ENCODE data around the gene ZNF841.
A peak's percentile ranks its signal among the peaks of the same experiment; 100 is the strongest.
"Not testable (repeated sequence)": the region's sequence is repeated elsewhere in the genome, so short reads cannot be mapped to it uniquely, and the experiment has no call there.

ZNF841 gene

DNA sequence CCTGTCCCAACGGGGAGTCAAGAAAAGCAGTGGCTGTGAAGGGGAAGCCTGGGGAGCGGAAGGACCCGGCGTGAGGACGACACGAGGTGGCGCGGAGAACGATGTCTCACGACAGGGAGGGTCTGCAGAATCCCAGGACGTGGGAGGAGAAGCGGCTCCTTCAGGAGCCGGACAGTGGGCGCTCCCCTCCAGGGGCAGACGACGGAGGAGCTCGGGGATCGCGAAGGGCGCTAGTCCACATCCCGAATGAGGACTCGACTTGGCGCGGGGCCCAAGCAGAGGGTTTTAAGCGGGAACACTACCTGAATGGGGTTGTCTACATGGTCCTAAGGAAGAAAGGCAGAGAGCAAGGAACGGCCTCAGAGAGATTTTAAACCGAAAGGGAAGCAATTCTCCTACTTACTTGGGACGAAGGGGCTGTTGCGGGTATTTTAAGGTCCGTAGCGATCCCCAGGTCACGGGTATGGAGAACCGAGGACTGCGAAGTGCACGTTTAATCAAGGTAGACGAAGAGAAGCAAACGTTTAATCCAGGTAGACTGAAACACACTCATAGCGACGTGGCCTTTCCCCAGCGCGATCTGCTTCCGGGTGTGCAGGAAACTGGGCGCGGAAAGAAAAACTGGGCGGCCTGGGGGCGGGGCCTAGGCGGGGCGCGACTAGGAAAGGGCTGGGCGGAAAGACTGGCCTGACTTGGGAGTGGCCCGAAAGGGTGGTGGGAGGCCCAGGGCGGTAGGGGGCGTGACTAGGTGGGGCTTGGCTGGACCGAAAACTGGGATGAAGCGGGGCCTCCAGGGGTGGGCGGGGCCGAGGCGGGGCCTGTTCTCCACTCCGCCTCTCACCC lies at the start of gene ZNF841:
Gene ZNF841 (minus strand): TSS at position 594 of the 843 bp plus-strand sequence. CDS start 10,964 bp downstream, outside the sequence.
- peak; percentile 91 for DNase-seq

GRCh38 chr19:52142001-52142595 lies 46.5 kb upstream of the ZNF841 start:
- no peak for DNase-seq

DNA sequence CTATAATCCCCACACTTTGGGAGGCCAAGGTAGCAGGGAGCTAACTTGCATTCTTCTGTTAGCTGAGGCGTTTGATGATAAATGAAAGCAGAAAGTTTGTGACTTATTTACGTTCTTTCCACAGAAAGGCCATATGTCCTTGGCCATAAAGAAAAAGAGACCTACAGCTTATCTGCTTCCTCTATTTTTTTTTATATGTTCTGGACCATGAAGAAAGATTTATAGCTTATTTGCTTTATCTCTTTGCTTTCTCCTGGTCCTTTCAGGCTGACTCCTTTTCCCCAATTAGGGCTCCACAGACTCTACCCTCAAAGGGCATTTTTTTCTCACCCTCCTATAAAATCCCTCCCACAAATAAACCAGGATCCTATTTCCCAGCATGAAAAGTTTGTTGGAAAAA lies 45.6 kb upstream of the ZNF841 start:
- no peak for DNase-seq

DNA sequence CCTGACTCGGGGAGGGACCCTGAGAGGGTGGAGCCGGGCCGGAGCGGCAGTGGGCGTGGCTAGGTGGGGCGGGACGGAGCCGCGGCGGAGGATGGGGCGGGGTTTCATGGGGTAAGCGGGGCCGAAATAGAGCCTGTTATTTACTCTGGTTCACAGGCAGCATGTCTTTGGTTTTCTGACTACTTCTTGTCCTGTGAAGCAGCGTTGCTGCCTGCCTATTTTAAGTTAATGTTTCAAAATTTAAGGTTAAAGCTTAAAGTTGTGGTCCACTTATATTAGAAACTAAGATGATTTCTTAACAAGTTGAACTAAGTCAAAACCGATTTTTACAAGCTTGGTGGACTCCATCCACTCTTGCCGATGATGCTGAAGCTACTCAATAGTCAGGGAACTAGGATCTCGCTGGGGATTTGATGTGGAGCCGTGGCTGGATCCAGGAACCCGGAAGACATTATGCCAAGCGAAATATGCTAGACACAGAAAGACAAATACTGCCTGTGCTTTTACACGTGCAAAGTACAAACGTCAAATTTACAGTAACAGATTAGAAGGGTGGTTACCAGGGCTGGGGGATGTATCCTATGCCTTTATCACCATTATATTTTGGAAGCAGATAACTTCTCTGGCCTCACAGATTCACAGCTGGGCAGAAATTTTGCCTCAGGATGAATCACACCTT lies 44.6 kb upstream of the ZNF841 start:
- DNase-seq, result no peak

DNA sequence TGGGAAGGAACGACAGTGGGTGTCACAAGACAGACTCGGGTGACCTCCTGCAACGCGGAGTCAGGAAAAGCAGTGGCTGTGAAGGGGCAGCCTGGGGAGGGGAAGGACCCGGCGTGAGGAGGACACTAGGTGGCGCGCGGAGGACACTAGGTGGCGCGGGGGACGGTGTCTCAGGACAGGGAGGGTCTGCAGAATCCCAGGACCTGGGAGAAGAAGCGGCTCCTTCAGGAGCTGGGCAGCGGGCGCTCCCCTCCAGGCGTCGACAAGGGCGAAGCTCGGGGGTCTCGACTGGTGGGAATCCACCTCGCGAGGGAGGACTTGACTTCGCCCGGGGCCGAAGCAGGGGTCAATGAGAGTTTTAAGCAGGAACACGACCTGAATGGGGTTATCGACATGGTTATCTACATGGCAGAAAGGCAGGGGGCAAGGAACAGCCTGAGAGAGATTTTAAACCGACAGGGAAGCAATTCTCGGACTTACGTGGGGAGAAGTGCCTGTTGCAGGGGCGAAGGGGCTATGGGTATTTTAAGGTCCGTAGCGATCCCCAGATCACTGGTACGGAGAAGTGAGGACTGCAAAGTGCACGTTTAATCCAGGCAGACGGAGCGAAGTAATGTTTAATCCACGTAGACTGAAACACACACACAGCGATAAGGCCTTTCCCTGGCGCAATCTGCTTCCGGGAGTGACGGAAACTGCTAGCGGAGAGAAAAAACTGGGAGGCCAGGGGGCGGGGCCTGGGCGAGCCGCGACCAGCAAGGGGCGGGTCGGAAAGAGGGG lies 43.9 kb upstream of the ZNF841 start, which contains the start of gene ZNF616:
Gene ZNF616 (minus strand): TSS at position 687 of the 780 bp plus-strand sequence. CDS start 9,426 bp downstream, outside the sequence.
- peak; percentile 95 for DNase-seq

GRCh38 chr19:52138983-52139251 lies 43.4 kb upstream of the ZNF841 start:
- no peak for DNase-seq

DNA sequence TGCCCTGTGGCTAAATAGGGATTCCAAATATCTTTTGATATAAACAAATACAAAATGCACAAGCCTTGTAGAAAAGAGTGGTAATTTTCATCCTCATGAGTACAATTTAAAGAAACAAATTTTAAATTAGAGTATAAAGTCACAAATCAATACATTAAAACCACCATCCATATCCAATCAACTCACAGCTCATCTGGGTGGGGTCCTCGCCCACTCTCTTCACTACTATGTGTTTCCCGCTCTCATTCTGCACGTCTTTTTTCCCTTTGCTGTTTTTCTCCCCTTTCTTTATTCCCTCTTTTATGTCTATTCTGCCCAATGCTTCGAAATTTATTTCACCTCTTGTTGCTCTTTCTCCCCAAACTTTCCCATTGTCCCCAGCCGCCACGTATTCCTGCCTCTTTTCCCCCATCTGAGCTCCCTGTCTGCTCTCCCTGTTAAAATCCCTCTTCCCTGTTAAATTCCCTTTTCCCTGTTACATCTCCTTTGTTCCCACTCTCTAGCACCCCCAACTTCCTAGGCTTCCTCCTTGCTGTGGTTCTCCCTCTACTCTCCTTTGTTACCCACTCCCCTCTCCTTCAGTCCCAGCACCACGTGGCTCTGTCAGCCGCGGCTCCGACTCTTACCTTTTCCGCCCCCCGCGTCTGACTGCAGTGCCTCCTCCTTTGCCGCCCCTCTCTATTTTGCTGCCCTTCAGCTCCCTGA lies 42.9 kb upstream of the ZNF841 start:
- DNase-seq, result peak; percentile 55

- no peak for DNase-seq
Observed at GRCh38 chr19:52120286-52120685, 24.7 kb upstream of the ZNF841 start.

DNA sequence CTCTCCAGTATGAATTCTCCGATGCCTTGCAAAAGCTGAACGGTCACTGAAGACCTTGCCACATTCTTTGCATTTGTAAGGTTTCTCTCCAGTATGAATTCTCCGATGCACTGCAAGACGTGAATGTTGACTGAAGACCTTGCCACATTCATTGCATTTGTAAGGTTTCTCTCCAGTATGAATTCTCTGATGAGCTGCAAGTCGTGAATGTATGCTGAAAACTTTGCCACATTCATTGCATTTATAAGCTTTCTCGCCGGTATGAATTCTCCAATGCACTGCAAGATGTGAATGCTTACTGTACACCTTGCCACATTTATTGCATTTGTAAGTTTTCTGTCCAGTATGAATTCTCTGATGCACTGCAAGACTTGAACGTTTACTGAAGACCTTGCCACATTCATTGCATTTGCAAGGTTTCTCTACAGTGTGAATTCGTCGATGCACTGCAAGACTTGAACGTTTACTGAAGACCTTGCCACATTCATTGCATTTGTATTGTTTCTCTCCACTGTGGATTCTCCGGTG lies 20.0 kb upstream of the ZNF841 start:
- no peak for DNase-seq

- DNase-seq, result no peak
Observed at GRCh38 chr19:52114691-52115090, 19.1 kb upstream of the ZNF841 start.

GRCh38 chr19:52112624-52113023 lies 17.1 kb upstream of the ZNF841 start:
- DNase-seq, result no peak

DNA sequence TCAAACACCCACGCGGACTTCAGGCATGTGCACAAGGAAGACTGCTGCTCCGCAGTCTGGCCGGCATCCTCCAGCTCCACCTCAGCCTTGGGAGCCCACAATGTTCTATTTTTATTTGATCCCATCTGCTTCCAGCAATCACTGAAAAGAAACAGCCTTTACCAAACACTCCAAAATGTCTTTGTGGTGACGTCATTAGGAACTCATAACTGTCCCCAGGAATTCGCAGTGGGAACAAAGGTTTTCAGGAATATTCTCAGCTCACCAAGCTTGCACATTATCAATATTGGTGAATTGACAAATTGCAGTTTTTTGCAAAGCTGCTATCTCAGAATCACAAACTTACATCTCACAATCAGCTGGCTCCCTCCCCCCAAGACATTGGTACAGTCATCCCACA lies 15.2 kb upstream of the ZNF841 start:
- DNase-seq, result no peak

- DNase-seq, result no peak
Observed at GRCh38 chr19:52102782-52103181, 7.2 kb upstream of the ZNF841 start.

- no peak for DNase-seq
Observed at GRCh38 chr19:52101866-52102562, 6.4 kb upstream of the ZNF841 start.

DNA sequence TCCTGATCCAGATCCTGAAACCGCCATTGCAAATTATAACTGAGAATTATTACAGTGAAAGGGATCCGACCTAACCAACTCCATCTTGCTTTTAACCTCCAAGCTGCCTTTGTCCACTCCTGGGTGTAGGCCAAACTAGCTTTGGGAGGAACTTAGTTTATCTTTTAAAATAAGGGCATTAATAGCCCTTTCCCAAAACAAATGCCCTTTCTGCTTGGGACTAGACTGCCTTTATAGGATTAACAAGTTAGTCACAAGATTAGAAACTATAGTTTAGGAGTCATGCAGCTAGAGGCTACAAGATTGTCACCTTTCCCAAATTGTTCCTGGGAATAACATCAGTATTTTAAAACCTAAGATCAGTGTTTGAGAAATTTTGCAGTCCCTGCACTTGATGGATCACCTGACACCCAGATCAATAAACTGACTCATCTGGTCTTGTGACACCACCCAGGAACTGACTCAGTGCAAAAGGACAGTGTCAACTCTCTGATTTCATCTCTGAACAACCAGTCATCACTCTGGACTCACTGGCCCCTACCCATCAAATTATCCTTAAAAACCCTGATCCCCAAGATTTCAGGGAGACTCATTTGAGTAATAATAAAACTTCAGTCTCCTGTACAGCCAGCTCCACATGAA lies 4.1 kb upstream of the ZNF841 start:
- no peak for DNase-seq

- DNase-seq, result not testable (repeated sequence)
Observed at GRCh38 chr19:52096416-52096815, 851 bp upstream of the ZNF841 start.

DNA sequence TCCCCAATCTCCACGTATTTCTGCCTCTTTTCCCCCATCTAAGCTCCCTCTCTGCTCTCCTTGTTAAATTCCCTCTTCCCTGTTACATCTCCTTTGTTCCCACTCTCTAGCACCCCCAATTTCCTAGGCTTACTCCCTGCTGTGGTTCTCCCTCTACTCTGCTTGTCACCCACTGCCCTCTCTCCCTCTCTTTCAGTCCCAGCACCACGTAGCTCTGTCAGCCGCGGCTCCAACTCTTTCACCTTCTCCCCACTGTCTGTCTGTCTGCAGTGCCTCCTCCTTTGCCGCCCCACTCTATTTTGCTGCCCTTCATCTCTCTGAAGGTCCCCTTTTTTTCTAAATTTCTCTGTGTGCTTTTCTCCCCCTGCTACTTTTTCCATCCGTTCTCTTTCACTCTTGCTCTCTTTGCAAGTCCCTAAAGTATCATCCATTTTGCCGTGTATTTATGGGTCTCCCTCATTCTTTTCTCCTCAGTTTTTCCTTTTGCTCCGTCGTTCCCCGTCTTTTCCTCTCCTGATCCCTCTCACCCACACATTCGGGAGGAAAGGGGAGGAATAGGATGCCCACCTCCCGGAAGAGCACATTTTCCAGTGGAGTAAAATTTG lies 937 bp downstream of the ZNF841 start:
- peak; percentile 4 for DNase-seq

GRCh38 chr19:52086481-52086880 lies 9.1 kb downstream of the ZNF841 start:
- no peak for DNase-seq

- DNase-seq, result no peak
Observed at GRCh38 chr19:52070496-52070895, 25.1 kb downstream of the ZNF841 start.

- DNase-seq, result no peak
Observed at GRCh38 chr19:52069653-52070052, 25.9 kb downstream of the ZNF841 start.
